HG02623 (cell line): Measurements from ENCODE around the gene MINK1.

ENCODE experiments used
- ATAC-seq: cut with Tn5 transposase; IDR thresholded peaks from one replicate; pipeline ENCODE4 v1.9.1; 2021; ENCODE audit warnings: moderate library complexity; ENCODE audit not compliant: unreplicated experiment

MINK1 gene

GRCh38 chr17:4810696-4811290, 22.3 kb upstream of the MINK1 start:
- ATAC-seq = no peak

- no peak for ATAC-seq
Observed at GRCh38 chr17:4811471-4811870, 21.7 kb upstream of the MINK1 start.

- no peak for ATAC-seq
Observed at GRCh38 chr17:4812690-4813089, 20.4 kb upstream of the MINK1 start.

GRCh38 chr17:4815043-4815675, 18.0 kb upstream of the MINK1 start:
- no peak for ATAC-seq

GRCh38 chr17:4816826-4817225, 16.3 kb upstream of the MINK1 start:
- no peak for ATAC-seq

GRCh38 chr17:4818276-4818675, 14.9 kb upstream of the MINK1 start:
- no peak for ATAC-seq

- no peak for ATAC-seq
Observed at GRCh38 chr17:4822835-4823234, 10.3 kb upstream of the MINK1 start.

GRCh38 chr17:4823373-4824089, 9.6 kb upstream of the MINK1 start:
- ATAC-seq = no peak

GRCh38 chr17:4827399-4827798, 5.7 kb upstream of the MINK1 start:
- no peak for ATAC-seq

- ATAC-seq = peak; percentile 18
Observed at GRCh38 chr17:4832829-4833177, 337 bp upstream of the MINK1 start.

- ATAC-seq = no peak
Observed at GRCh38 chr17:4833941-4834680, 971 bp downstream of the MINK1 start.

- ATAC-seq = no peak
Observed at GRCh38 chr17:4834681-4835020, 1.5 kb downstream of the MINK1 start.

- ATAC-seq = no peak
Observed at GRCh38 chr17:4836221-4836620, 3.1 kb downstream of the MINK1 start.

GRCh38 chr17:4837471-4838308, 4.5 kb downstream of the MINK1 start:
- no peak for ATAC-seq

- no peak for ATAC-seq
Observed at GRCh38 chr17:4838309-4838785, 5.2 kb downstream of the MINK1 start.

GRCh38 chr17:4839221-4839620, 6.1 kb downstream of the MINK1 start:
- no peak for ATAC-seq

- no peak for ATAC-seq
Observed at GRCh38 chr17:4839965-4840892, 7.1 kb downstream of the MINK1 start.

- ATAC-seq = no peak
Observed at GRCh38 chr17:4840893-4841242, 7.7 kb downstream of the MINK1 start.

GRCh38 chr17:4842376-4842775, 9.2 kb downstream of the MINK1 start:
- ATAC-seq = no peak
